Measurements from ENCODE around the gene ADAMTS2. TPM values are rescaled to one million over a fixed set of nuclear protein-coding genes. Genes with fewer than 3 reads are reported as not detected.

ADAMTS2 gene
- total RNA-seq, 1 donor from 2014 or later, result 7.7 TPM

- H3K4me3 Mint-ChIP-seq, result no peak overlapping the region
- no peak for TF ChIP-seq CTCF (conservative IDR thresholded peaks at IDR 0.05)
- no peaks in the 10 kb centered on the region for H3K4me1 Mint-ChIP-seq (ENCODE audit: unreplicated experiment)
- H3K9me3 Mint-ChIP-seq, result peaks cover 5% of the 10 kb centered on the region
- DNase-seq (ENCODE audit: extremely low spot score, unreplicated experiment), result peak; percentile 58
- no peaks in the 10 kb centered on the region for H3K36me3 Mint-ChIP-seq
- no peaks in the 10 kb centered on the region for H3K27me3 Mint-ChIP-seq
- no peak overlapping the region for H3K27ac Mint-ChIP-seq
Measured at GRCh38 chr5:179124273-179124852, 220.9 kb downstream of the ADAMTS2 start.

- Mint-ChIP-seq H3K36me3 (no peaks in the 10 kb centered on the region), H3K4me1 (ENCODE audit: unreplicated experiment) (no peaks in the 10 kb centered on the region), H3K9me3 (peaks cover 5% of the 10 kb centered on the region), H3K4me3 (no peak overlapping the region), H3K27ac (no peak overlapping the region), H3K27me3 (no peaks in the 10 kb centered on the region)
- DNase-seq (ENCODE audit: extremely low spot score, unreplicated experiment), result peak; percentile 55
- no peak for TF ChIP-seq CTCF (conservative IDR thresholded peaks at IDR 0.05)
Measured at GRCh38 chr5:179123491-179124272, 221.6 kb downstream of the ADAMTS2 start.

DNA sequence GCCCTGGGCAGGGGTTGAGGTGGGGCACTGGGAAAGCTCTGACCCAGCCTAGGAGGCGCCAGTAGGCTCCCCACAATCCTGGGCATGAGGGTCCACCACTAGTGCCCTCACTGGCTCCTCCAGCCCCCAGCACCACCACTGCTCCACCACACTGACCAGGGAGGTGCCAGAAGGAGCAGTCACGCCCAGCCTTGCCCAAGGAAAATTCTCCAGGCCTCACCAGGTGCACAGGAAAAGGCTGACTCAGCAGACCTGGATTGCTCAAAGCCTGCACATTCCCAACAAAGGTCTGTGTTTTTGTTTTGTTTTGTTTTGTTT lies 222.2 kb downstream of the ADAMTS2 start:
- H3K9me3 Mint-ChIP-seq, result peaks cover 5% of the 10 kb centered on the region
- DNase-seq (ENCODE audit: extremely low spot score, unreplicated experiment), result peak; percentile 57

DNA sequence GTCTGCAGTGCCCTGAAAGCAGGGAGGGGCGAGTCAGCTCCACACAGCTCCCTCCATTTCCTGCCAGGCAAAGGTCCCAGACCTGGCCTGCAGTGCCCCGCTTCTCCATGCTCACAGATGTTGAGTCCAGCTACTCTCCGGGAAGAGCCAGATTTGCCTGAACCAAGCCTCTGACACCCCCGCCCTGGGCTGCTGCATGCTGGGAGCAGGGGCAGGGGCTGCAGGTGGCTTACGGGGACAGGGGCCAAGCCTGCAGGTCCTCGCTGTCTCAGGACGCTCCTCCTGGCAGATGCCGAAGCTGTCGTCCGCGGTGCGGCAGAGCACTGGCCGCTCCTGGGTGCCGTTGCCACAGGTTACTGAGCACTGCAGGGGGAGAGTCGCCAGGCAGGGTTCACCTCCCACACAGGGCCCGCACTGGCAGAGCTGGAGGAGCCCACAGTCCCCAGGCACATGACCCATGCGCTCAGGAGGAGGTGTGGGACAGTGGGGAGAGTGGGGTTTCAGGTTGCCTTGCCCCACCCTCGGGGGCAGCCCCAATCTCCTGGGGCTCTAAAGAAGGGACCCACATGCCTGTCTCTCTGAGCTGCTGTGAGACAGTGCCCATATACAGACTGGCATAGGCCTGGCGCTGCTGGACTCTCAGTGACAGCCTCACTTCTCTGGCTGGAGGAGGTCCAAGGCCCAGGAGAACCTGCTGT lies 222.7 kb downstream of the ADAMTS2 start:
- TF ChIP-seq CTCF (conservative IDR thresholded peaks at IDR 0.05), result no peak
- Mint-ChIP-seq H3K27ac (no peak overlapping the region), H3K4me3 (no peak overlapping the region), H3K27me3 (no peaks in the 10 kb centered on the region), H3K9me3 (peaks cover 5% of the 10 kb centered on the region), H3K4me1 (ENCODE audit: unreplicated experiment) (no peaks in the 10 kb centered on the region), H3K36me3 (no peaks in the 10 kb centered on the region)
- no peak for DNase-seq (ENCODE audit: extremely low spot score, unreplicated experiment)

More for the DNA sequence above, 222.2 kb downstream of the ADAMTS2 start:
- TF ChIP-seq CTCF (conservative IDR thresholded peaks at IDR 0.05), result no peak
- H3K36me3 Mint-ChIP-seq, result no peaks in the 10 kb centered on the region
- H3K4me3 Mint-ChIP-seq, result no peak overlapping the region
- no peaks in the 10 kb centered on the region for H3K27me3 Mint-ChIP-seq
- no peaks in the 10 kb centered on the region for H3K4me1 Mint-ChIP-seq (ENCODE audit: unreplicated experiment)
- H3K27ac Mint-ChIP-seq, result no peak overlapping the region

DNA sequence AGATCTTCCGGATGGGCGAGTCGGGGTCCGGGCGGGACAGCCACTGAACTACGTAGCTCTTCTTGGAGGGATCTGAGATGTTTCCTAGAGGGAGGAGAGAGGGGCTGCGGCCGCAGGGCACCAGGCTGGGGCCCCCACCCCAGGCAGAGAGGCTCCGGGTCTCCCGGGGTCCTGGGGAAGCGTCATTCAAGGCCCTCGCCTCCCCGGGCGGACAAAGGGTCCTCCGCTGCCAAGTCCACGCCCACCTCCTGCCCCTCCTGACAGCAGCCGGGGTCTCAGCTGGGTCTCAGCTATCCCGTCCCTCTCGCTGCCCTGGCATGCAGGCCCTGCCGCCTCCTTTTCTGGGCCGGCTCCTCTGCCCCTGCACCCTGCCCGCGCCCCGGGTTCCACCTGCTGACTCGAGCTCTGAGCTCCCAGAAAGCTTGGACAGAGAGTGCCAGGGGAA lies 223.6 kb downstream of the ADAMTS2 start:
- no peak for TF ChIP-seq CTCF (conservative IDR thresholded peaks at IDR 0.05)
- Mint-ChIP-seq H3K27me3 (no peaks in the 10 kb centered on the region), H3K9me3 (peaks cover 5% of the 10 kb centered on the region), H3K4me1 (ENCODE audit: unreplicated experiment) (no peaks in the 10 kb centered on the region), H3K4me3 (no peak overlapping the region), H3K27ac (no peak overlapping the region), H3K36me3 (no peaks in the 10 kb centered on the region)
- DNase-seq (ENCODE audit: extremely low spot score, unreplicated experiment), result no peak
